ENCODE data around the gene KLF16.
A peak's percentile ranks its signal among the peaks of the same experiment; 100 is the strongest.

DNA sequence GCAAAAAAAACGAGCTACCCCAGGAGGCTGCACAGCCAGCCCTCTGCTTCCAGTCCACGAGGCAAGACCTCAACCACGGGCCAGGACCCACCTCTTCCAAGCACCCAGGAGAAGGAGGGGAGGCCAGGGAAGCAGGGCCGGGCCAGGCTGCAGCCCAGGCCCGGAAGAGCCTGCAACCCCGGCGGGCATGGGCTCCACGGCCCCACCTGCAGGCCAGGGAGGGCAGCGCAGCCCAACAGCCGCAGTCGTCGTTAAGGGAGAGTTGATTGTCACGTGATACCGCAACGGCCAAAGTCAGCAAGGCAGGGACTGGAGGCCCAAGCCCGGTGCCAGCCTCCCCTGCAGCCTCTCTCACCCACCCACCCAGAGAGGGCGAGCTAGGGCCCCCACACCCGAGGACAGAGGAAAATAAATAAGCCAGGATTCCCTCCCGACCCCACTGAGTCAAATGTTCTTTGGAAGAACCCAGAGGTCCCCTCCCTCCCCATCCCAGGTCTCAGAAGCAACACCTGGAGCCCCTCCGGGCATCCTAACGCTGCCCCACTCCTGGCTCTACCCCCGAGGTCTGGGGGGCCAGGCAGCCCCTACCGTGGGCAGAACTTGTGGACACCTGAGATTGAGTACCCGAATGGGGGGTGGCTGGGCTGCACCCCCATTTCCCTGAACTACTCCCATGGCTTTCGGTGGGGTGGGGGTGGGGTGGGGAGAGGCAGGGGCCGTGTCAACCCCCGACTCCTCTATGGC, 9.9 kb downstream of the KLF16 start:
- TF ChIP-seq, protein P1, sequence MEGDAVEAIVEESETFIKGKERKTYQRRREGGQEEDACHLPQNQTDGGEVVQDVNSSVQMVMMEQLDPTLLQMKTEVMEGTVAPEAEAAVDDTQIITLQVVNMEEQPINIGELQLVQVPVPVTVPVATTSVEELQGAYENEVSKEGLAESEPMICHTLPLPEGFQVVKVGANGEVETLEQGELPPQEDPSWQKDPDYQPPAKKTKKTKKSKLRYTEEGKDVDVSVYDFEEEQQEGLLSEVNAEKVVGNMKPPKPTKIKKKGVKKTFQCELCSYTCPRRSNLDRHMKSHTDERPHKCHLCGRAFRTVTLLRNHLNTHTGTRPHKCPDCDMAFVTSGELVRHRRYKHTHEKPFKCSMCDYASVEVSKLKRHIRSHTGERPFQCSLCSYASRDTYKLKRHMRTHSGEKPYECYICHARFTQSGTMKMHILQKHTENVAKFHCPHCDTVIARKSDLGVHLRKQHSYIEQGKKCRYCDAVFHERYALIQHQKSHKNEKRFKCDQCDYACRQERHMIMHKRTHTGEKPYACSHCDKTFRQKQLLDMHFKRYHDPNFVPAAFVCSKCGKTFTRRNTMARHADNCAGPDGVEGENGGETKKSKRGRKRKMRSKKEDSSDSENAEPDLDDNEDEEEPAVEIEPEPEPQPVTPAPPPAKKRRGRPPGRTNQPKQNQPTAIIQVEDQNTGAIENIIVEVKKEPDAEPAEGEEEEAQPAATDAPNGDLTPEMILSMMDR (conservative IDR thresholded peaks at IDR 0.05), result peak; percentile 79
- TF ChIP-seq EZH2 (IDR thresholded peaks at IDR 0.05; ENCODE audit: low read depth), result no peak

Data from PC-9 (cell line).